PFSK-1 (cell line): ENCODE measurements around the gene MAST4.

Source experiments
- POLR2AphosphoS5 ChIP-seq: IDR thresholded peaks from 2 replicates; pipeline ENCODE4 v1.6.1; 2012; ENCODE audit warnings: low read depth, mild to moderate bottlenecking, control low read depth, low read length, moderate library complexity
- TF ChIP-seq, protein P1 (sequence below), 2 experiments: IDR thresholded peaks; 2 replicates each; pipeline versions ENCODE4 v1.6.1 to v1.8.0; 2011 to 2012; ENCODE audit warnings: low read depth in 2 of 2, low read length in 2 of 2, control low read depth in 1 of 2, inconsistent platforms in 1 of 2, mild to moderate bottlenecking in 1 of 2, moderate library complexity in 1 of 2; ENCODE audit not compliant: insufficient read depth in 1 of 2

DNA sequence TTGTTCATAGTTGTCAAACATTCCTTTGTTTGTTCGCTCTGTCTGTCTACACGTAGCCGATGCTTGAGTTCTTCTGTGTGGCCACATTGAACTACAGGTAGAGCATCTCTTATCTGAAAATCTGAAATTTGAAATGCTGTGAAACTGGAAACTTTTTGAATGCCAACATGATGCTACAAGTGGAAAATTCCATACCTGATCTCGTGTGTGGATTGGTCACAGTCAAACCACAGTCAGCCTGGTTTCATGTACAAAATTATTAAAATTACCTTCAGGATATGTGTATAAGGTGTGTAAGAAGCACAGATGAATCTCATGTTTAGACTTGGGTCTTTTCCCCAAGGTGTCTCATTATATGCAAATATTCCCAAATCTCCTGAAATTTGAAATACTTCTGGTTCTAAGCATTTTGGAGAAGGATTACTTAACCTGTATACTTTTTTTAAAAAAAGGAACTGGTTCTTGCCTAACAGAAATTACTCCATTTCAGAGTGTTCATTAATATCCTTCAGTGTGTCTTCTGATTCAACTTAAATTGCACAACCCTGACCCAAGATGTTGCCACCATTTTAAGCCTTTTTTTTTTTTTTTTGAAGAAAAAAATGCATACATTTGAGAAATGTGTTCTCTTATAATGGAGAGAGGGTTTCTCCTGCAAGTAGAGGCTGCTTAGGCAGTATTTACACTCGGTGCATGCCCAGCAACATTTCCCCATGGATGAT, 254.3 kb downstream of the MAST4 start:
- TF ChIP-seq, protein P1, sequence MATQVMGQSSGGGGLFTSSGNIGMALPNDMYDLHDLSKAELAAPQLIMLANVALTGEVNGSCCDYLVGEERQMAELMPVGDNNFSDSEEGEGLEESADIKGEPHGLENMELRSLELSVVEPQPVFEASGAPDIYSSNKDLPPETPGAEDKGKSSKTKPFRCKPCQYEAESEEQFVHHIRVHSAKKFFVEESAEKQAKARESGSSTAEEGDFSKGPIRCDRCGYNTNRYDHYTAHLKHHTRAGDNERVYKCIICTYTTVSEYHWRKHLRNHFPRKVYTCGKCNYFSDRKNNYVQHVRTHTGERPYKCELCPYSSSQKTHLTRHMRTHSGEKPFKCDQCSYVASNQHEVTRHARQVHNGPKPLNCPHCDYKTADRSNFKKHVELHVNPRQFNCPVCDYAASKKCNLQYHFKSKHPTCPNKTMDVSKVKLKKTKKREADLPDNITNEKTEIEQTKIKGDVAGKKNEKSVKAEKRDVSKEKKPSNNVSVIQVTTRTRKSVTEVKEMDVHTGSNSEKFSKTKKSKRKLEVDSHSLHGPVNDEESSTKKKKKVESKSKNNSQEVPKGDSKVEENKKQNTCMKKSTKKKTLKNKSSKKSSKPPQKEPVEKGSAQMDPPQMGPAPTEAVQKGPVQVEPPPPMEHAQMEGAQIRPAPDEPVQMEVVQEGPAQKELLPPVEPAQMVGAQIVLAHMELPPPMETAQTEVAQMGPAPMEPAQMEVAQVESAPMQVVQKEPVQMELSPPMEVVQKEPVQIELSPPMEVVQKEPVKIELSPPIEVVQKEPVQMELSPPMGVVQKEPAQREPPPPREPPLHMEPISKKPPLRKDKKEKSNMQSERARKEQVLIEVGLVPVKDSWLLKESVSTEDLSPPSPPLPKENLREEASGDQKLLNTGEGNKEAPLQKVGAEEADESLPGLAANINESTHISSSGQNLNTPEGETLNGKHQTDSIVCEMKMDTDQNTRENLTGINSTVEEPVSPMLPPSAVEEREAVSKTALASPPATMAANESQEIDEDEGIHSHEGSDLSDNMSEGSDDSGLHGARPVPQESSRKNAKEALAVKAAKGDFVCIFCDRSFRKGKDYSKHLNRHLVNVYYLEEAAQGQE (IDR thresholded peaks at IDR 0.05; ENCODE audit: insufficient read depth in 1 of 2, low read depth in 2 of 2, low read length in 2 of 2): no peak
- TF ChIP-seq POLR2AphosphoS5: no peak
